SH-SY5Y (cell line): ENCODE data around the gene TUBA8.

Experiments
- GATA2 ChIP-seq: IDR thresholded peaks from 2 replicates; pipeline ENCODE4 v1.6.1; 2011; ENCODE audit warnings: mild to moderate bottlenecking, low read depth, low read length
- GATA3 ChIP-seq: IDR thresholded peaks from 2 replicates; pipeline ENCODE4 v1.6.1; 2011; ENCODE audit warnings: low read depth, mild to moderate bottlenecking, low read length, moderate library complexity

TUBA8 gene

DNA sequence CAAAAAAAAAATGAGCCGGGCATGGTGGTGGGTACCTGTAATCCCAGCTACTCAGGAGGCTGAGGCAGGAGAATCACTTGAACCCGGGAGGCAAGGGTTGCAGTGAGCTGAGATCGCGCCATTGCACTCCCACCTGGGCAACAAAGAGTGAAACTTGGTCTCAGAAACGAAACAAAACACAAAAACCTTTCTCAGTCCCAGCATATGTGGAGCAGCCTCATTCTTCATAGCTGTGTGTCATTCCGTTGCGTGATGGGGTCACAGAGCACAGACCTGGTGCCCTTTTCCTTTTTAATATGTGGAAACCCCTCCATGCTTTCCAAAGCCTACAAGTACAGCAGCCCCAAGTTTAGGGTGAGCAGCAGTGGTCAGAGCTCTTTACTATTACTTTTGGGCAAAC lies 19.1 kb upstream of the TUBA8 start:
- no peak for TF ChIP-seq GATA2
- no peak for TF ChIP-seq GATA3

DNA sequence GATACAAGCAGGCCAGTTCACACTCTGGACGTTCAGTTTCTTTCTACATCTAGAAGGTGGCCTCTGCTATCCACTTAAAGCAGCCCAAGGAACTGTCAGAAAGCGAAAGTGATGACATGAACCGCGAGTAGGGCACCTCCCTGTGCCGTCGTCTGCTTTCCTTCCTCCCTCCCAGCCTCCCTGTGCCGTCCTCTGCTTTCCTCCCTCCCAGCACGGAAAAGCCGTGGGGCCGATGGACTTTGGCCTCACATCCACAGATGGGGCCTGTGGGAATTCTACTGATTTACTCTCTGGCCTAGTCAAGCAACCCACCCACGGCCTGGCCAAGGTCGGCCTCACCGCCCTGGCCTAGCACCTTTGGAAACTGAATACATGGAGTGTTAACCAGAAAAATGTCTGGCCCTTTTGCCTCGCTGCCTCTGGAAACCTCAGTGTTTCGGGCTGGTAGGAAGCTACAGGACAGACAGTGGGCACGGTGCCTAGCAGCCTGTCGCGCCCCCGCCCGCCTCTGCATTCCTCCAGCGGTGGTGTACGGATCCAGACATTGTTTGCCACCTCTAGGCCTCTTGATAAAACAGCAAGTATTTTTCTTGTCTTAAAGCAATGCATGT lies 18.6 kb upstream of the TUBA8 start:
- TF ChIP-seq GATA2: no peak
- no peak for TF ChIP-seq GATA3

DNA sequence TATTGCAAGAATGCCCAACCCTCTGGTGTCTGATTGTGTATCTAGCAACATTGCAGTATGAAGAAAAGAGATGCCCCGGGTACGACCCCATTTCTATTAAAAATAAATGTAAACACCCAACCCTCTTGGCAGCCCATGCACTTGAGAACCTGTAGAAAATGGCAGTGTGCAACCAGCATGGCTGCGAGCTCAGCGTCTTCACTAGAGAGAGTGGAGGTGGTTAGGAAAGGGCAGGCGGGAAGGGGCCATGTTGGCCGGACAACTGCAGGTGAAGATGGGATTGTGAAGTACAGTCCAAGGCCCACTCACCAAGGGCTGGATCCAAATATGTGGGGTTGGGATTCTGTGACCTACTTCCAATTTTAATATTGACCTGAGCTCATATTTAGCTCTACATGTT lies 16.9 kb upstream of the TUBA8 start:
- TF ChIP-seq GATA3 (no peak), GATA2 (no peak)

GRCh38 chr22:18095101-18095805 lies 15.4 kb upstream of the TUBA8 start:
- TF ChIP-seq GATA3 (no peak), GATA2 (no peak)

- TF ChIP-seq GATA2 (no peak), GATA3 (no peak)
Observed at GRCh38 chr22:18096823-18097222, 13.8 kb upstream of the TUBA8 start.

DNA sequence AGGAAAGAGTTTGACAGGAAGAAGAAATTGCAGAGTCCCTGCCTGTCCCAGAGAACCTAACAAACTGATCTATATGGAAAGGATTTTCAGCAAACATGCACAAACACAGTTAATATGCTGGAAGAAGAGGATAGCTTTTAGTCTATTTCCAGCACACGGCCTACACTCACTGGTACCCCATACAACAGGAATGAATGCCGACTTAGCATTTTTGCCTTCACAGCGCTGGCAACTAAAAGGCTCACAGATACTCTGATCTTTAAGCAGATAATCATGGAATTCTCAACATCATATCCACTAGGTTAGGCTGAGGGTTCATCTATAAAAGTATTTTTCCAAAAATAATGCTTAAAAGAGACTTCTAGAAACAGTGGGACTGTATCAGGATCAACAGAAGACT lies 9.8 kb upstream of the TUBA8 start:
- TF ChIP-seq GATA3 (no peak), GATA2 (no peak)

GRCh38 chr22:18101536-18101935 lies 9.1 kb upstream of the TUBA8 start:
- no peak for TF ChIP-seq GATA2
- no peak for TF ChIP-seq GATA3

DNA sequence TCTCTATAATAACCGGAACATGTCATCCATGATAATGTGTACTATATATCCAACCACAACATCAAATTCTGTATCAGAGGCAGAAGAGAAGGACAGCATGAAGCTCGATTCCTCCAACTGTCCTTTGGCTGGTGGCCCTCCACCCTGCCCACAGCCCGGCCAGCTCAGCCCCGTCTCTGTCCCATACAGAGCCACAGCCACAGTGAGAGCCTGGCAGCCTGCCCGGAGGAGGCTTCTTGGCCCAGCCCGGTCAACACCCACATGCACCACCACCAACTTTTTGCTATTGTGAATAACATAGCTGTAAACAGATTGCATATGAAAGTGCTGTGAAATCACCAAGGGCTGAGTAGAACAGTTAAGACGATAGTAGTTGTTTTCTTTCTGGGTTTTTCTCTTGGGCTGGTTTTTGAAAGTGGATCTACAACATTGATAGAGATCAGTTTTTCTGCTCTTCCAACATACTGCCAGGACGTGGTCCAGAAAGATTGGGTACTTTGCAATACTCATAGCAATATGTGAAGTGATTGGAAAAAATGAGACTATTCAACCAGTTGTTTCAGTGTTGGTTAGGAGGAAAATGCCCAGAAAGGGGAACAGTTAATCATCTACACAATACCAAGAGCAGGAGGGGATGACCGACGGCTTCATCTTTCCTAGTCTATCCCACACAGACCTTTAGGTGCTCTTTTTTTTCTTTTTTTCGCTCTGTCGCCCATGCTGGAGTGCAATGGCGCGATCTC lies 6.9 kb upstream of the TUBA8 start:
- TF ChIP-seq GATA3 (no peak), GATA2 (no peak)

- no peak for TF ChIP-seq GATA3
- no peak for TF ChIP-seq GATA2
Observed at GRCh38 chr22:18104566-18104965, 6.0 kb upstream of the TUBA8 start.

- TF ChIP-seq GATA2: no peak
- TF ChIP-seq GATA3: no peak
Observed at GRCh38 chr22:18108187-18108586, 2.4 kb upstream of the TUBA8 start.

GRCh38 chr22:18109410-18110193 lies 1.0 kb upstream of the TUBA8 start:
- no peak for TF ChIP-seq GATA3
- TF ChIP-seq GATA2: no peak

DNA sequence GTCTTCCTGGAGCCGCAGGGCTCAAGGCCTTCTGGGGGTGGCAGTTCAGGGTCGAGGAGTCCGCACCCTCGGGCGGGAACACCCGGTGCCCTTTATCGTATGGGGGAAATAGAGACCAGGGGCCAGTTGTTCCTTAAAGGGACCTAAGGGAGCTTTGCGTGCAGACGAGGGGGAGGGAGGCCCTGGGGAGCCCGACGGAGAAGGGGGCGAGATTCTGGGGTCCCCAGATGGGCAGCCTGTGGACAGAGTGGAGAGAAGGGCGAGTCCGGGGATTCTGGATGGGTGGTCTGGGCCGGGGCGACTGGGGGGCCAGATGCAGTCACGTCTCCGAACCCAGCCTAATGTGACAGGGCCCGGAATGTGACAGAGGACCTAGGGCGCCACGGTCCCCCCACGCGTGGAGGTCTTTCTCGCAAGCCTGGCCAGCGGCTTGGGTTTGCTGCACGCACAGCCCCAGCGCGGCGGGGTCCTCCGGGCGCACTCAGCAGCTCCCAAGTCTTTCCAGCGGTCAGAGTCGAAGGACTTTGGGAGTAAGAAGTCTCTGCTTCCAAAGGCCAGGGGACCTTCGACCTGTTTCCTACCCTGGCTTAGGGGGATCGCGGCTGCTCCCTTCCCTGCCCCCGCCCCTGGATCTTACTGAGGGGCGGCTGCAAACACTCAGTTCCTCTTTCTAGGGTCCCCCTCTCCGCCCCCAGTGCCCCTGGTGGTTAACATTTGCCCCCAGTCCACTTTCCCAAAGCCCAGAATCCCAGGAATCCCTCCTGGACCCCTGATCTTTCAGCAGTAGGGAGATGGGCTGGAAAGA lies 547 bp downstream of the TUBA8 start:
- TF ChIP-seq GATA2 (no peak), GATA3 (no peak)

- no peak for TF ChIP-seq GATA2
- no peak for TF ChIP-seq GATA3
Observed at GRCh38 chr22:18111759-18112330, 1.2 kb downstream of the TUBA8 start.

DNA sequence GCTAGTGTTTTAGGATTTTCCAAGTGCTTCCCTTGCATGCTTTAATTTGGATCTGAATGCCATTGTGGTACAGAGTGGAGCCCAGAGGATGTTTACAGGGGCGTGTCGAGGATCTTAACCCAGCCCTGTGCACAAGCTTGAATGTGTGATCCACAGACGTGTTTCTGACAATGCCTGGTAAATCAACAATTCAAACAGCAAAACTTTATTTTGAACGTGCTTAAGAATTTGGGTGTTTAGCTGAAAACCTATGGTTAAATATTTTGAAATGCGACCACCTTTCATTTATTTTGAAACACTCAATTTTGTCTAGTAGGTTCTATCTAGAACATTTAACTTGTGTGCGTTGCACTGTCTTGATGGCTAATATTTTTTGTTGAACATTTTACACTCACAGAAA lies 1.8 kb downstream of the TUBA8 start:
- TF ChIP-seq GATA3 (no peak), GATA2 (no peak)
